HL-60/S4 treated with retinoic acid at 250 ng/mL for 4 days and 3 days (cell line): ENCODE results near the gene DIRAS1.

Experiments
- in situ Hi-C: fragments of 300-500 bp; cut with MboI; formaldehyde crosslinking; loops from 2 replicates; pipeline ENCODE4 v1.7.0; 2022; ENCODE audit warnings: low sequenced_read_pairs

The DIRAS1 gene

DNA sequence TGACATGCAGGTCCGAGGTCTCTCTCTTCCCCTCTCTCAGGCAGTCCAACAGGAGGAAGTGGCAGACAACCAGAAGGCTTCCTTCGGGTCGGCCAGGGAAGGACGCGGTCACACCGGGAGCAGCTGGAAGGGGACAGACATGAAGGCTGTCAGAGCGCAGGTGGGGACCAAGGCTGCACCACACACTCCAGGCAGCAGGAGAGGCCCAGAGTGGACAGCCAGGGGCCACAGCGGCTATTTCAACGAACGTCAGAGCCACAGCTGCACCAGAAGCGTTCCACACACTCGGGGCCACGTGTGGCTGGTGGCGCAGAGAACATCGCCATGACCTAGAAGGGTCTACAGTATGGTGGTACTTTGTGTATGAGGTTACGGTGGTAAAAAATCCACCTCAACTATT, 34.6 kb upstream of the DIRAS1 start:
- in situ Hi-C loops: no loop called here

DNA sequence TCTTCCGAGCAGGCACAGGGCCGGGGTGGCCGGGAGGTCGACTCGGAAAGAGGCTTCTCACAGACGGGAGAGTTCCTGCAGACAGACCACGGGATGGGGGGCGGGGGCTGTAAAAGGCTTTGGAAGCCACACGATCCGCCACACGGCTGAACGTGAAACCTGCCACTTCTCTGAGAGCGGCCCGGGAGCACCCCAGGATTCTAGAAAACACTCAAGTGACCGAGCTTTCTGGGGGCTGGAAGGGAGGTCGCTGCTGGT, 34.2 kb upstream of the DIRAS1 start:
- in situ Hi-C loops: no loop called here

DNA sequence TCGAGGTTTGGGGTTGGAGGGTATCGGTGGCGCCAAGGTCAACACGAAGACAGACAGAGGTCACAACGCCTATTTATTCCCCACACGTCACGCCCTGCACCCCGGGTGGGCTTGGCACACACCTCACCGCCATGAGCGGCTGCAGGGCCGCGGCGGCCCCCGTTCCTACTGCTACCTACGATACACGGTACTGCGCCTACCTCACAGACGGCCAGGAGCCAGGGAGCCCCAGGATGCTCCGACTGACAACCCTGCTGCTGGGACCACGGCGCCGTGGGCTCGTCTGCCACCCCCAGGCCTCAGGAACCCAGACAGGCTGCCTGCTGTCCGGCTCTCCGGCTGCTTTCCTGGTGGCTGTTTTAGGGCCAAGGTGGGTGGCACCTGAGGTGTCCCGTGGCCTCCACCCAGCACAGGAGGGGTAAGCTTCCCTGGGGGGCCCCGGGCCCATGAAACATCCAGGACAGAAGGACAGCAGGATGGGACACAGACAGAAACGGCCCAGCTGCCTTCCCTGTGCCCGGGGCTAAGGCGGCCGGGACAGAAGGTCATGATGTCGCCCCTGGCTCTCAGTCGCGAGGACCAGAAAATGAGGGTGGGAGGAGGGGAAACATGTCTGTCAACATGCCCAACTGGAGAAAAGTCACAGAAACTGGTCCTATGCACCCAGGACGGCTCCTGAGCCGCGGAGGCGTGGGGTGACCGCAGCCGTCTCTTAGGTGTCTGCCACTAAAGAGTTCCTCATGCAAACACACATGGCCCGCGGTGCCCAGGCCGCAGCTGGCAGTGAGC, 33.7 kb upstream of the DIRAS1 start:
- in situ Hi-C loops: no loop called here

DNA sequence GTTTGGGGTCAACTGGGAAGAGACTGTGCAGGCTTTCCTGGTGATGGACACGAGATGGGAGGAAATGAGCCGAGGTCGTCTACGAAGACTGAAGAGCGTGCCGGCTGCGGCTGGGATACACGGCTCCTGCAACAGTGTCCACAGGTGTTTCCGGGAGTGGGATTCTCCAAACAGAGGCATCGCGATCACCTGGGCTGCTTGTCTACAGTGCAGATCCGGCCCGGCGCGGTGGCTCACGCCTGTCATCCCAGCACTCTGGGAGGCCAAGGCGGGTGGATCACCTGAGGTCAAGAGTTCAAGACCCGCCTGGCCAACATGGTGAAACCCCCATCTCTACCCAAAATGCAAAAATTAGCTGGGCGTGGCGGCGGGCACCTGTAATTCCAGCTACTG, 30.3 kb upstream of the DIRAS1 start:
- in situ Hi-C loops: no loop called here

DNA sequence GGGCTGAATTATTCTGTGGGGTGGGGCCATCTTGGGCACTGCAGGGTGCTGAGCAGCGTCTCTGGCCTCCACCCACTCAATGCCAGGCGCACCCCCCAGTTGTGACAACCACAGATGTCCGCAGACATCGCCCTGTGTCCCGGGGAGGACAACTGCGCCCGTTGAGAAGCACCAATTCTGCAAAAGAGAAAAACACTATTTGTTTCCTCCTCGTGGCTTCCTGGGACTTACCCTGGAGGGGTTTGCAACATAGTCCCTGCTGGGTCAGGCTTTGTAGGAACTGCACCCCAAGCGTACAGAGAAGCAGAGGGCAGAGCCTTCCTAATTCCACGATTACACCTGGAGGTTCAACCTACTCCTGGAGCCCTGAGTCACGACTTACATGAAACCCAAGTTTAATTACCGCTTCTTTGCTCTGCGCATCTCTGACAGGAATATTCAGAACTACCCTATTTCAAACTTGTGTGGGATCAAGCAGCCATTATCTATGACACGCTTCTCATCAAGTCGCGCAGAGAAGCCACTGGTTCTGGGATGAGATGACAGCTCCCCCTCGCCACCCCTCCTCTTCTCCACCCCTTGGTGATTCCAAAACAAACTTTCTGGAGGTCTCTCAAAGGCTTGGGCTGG, 29.8 kb upstream of the DIRAS1 start:
- in situ Hi-C loops: no loop called here

DNA sequence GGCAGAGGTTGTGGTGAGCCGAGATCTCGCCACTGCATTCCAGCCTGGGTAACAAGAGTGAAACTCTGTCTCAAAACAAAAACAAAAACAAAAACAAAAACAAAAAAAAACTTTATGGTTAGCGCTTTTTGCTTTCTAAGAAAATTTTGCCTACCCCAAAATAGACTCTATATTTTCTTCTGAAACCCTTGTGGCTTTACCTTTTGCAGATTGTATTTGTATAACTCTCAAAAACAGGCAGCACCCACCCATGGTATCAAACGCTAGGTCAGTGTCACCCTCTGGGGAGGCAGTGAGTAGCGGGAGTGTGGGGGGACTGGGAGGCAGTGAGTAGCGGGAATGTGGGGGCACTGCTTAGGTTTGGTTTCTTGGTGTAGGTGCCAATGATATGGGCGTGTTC, 26.2 kb upstream of the DIRAS1 start:
- in situ Hi-C loops: loop anchor here (5.0 kb wide), 1 partner anchor 95 kb away; no protein-coding TSS in a partner anchor

DNA sequence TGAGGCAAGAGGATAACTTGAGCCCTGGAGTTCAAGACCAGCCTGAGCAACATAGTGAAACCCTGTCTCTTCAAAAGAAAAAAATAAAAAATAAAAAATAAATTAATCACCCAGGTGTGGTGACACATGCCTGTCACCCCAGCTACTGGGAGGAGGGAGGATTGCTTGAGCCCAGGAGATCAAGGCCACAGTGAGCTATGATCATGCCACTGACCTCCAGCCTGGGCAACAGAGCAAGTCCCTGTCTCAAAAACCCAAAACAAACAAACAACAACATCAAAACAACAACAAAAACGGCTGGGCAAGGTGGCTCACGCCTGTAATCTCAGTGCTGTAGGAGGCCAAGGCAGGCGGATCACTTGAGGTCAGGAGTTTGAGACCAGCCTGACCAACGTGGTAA, 22.9 kb upstream of the DIRAS1 start:
- in situ Hi-C loops: no loop called here

DNA sequence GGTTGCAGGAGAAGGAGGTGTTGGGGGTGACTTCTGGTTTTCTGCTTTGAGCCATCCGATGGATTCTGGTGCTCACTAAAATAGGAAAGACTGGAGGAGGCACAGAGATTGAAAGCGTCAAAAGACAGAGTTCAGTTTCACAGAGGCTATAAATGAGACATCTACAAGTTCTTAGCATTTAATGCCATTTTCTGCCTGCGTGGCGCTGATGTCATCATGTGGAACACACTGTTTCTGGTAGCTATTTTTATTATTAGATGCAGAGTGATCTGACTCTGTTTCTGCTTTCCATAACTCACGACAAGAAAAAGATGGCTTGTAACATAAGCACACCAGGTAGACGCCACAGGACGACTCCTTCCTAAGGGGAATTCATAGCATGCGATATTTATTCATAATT, 21.9 kb upstream of the DIRAS1 start:
- in situ Hi-C loops: no loop called here

DNA sequence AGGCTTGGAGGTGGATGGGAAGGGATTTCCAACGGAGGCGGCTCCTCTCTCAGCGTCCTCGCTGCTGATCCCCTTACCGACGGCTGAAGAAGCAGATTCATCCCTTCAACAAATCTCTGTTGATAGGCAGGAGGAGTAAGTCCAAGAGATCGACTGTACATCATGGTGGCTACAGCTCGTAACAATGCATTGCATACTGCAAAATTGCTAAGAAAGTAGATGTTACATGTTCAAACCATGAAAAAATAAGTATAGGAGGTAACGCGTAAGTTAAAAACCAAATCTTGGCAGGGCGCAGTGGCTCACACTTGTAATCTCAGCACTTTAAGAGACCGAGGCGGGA, 19.1 kb upstream of the DIRAS1 start:
- in situ Hi-C loops: no loop called here

DNA sequence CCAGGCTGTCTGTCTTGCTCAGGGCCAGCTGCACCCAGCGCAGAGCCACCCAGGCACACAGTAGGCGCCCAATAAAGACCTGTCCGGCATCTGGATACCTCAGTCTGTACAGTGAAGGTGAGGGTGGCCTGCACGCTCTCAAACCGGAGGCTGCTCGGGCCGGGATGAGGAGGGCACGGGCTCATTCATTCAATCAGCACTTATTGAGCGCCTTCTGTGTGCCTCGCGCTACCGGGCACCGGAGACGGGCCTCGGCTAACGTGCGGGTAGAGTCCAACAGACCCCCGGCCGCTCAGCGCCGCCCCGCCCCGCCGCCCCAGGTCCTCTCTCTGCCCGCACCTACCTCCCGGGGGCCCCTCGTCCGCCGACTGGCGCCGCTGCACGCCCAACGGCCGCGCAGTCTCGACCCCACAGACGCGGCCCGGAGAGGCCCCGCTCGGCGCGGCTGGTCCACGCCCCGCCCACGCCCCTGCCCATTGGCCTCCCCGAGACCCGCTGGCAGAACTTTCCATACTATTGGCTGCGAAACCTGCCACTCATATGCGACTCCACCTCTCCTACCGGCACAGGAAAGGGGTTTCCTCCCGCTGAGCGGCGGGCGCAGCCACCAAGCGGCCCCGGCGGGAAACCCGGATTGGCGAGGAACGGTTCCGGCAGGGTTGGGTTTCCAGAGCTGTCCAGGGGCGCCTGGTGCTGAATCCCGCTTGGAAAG, 18.6 kb upstream of the DIRAS1 start, which contains the start of gene SLC39A3:
TSS of gene SLC39A3 (minus strand) at position 416 of the 712 bp plus-strand sequence. CDS start 2,760 bp downstream, outside the sequence.
- in situ Hi-C loops: no loop called here

DNA sequence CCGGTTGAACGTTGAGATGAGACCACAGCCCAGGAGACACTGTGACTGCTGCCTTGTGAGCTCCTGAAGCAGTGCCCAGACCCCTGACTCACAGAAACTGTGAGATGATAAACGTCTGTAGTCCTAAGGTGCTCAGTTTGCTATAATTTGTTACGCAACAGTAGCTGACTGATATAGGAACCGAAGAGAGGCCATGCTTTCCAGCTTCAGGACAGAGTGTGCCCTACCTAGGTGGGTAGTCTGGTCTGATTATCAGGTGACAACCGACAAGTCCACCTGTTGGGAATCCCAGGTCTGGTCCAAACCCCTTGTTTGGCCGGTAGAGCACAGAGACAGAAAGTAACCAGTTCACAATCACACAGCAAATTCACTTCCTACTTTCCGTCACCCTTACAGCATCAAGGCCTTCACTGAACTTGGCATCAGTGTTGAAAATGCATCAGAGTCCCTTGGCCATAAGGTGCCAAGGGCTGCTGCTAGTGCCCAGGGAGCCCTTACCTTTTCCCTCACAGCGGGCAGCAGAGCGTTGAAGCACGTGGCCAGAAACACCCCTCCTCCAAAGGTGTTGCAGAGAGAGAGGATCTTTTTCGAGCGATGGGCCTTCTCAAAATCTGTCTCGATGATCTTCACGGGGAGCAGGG, 15.5 kb upstream of the DIRAS1 start:
- in situ Hi-C loops: no loop called here

DNA sequence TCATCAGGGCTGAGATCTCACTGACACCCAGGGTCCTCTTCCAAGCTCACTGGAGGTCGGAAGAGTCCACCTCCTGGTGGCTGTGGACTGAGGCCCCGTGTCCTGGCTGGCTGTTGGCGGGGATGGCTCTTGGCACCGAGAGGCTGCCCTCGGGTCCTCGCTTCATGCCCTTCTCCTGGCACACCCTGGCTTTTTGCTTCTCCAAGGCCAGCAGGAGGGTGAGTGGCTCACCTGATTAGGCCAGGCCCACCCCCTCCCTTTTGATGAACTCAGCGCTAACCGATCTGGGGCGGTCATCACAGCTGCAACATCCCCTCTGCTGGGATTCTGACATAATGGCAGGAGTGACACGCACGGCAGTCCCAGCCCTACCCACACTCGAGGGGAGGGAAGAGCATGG, 14.2 kb upstream of the DIRAS1 start:
- in situ Hi-C loops: no loop called here

DNA sequence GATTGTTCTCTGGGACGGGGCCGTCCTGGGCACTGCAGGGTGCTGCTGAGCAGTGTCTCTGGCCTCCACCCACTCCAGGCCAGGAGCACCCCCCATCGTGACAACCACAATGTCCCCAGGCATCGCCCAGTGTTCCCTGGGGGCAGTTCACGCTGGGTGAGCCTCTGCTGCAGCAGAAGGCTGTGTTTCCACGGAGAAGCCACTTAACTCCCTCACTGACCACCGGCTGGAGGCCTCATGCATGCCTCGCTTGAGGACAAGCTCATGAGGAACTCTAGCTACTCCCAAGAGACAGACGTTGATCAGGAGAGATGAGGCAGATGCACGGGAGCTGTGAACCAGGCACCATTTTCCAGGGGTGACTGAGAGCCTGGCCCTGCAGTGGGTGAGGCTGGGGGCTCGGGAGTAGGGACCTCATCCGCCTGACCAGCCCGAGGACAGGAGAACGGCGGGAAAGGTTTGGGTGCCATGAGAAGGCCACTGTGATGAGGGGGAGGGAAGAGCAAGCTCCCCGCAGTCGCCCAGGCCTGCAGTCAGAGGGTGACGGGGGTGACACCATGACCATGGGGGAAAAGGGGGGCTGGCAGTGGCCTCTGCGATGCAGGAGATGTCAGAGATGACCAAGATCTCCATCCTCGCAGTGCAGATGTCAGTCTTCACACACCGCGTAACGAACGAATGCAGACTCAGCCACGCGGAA, 13.6 kb upstream of the DIRAS1 start:
- in situ Hi-C loops: no loop called here

DNA sequence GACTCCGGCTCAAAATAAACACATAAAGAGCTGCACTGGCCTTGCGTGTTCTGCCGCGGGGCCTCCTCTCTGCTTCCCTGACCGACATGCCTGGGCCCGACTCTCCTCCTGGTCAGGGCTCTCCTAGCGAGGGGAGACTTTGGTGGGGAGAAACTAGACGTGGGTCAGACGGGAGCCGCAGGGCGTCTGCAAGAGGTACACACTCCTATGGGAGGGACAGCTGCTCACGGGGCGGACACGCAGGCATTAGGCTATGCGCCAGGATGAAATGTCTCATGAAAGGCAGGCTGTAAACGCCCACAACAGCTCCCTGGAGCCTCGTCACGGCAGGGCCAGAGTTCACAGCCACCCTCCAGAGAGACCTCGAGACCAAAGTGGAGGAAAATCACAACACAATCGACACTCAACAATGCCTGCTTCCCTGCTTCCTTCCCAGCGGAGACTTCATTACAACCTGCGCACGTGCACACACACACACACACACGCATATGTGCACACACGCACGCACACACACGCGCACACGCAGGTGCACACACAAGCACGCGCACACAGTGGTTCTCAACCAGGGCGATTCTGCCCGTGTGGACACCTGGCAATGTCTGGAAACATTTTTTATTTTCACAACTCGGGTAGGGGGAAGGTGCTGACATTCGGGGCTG, 12.9 kb upstream of the DIRAS1 start:
- in situ Hi-C loops: no loop called here

DNA sequence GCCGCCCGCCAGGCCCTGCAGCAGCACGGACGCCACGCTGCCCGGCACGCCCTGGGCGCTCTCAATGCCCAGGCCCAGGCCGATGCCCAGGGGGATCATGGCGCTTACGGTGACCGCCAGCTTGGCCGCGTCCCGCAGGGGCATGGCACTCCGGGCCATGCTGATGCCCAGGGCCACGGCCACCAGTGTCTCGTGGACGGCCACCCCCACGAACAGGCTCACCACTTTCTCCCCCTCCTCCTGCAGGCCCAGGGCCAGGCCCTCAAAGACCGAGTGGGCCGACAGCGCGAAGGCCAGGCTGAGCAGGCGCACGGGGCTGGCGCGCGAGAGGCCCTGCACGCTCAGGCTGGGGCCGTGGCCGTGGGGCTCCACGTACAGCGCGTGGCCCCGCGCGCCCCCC, 11.7 kb upstream of the DIRAS1 start:
- in situ Hi-C loops: no loop called here

DNA sequence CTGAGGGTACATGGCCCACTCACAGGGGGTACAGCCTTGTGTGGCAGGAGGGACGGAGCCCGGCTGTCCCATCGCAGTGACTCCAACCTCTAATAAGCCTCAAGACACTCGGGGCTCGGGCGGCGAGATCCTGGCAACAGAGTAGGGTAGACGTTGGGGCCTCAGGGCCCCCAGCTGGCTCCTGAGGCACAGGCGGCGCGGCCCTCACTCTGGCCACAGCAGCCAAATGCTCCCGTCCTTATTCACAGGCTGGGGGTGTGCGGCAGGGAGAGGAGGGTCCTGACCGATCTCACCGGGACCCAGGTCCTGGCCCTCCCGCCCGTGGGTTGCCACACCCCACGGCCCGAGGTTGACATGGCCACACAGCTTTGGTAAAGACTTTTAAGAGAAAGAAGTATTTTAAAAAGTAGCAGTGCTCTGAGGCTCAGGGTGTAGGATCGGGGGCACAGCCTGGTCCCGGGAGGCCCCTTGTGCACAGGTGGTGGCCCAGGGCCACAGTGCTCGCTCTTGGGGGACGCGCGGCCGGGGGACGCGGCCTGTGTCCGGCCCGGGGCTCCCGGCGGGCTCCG, 11.1 kb upstream of the DIRAS1 start:
- in situ Hi-C loops: no loop called here

DNA sequence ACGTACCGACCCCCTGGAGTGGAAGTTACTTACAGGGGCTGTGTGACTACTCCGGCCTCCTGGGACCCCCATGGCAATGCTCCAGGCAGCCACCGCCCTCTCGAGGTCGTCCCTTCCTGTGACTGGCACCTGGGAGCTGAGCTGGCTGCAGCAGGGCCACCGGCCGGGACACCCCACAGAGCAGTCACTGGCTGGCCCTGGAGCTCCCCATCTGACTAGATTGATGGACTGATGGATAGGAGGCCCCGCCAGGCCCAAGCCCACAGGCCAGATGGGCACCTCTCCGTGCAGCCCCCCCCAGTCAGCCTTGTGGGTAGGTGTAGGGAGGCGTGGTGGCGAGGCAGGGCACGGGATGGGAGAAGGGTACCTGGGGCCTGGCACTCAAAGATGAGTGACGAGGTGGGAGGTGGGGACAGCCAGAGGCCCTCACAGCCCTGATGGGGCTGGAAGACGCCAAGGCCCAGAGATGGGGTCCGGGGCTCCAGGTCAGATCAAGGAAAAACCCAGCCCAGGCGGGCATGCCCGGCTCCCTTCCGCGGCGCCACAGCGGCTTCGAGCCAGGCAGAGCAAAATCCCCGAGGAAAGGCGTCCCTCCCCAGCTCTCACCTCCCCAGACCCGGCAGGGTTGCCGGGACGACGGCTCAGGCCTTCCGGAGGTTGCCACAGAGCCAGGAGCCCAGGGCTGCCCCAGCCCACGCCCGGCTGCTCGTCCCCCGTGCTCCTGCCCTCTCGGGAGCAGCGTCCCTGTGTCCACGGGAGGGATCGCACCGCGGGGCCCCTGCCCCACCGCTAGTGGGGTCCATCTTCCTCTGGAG, 10.2 kb upstream of the DIRAS1 start:
- in situ Hi-C loops: no loop called here

DNA sequence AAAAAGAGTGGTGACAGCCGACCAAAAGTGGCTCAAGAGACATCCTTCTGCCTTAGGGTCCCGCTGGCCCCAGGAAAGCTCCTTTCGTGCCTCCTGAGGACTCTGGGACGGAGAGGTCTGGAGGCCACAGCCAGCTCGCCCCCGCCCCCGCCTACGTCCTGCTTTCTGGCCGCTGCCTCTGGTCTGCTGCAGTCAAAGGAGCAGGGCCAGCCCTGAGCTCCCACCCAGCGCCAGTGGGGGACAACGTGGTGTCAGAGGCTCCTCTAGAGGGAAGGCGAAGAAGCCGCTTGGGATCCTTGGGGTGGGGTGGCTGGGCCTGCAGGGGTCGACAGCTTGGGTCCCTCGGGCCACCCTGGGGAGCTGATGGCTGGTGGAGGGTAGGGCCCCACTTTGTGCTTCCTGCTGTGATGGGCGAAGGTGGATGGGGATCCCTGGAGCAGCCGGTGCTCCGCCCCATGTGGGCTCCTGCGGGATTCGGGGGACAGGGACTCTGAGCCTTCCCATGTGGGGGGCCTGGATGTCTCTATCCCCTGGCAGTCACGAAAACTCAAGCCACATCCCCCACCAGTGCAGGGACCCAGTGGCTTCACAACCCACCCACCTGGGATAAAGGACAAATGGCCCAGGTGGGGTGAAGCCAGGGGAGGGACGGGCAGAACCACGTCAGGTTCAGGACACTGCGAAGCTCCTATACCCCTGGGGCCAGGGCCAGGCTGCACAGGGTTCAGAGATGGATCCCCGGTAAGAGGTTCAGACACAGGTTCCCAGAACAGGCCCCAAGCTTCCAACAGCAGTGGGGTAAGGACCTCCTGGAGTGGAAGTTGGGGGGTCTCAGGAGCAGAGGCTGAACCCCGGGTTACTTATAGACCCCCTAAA, 9.0 kb upstream of the DIRAS1 start:
- in situ Hi-C loops: no loop called here
